ENCODE data around the gene DFFB. TPM values are rescaled to one million over a fixed set of nuclear protein-coding genes. Genes with fewer than 3 reads are reported as not detected.

Gene DFFB
- total and polyA plus RNA-seq, 4 donors: 6.9 to 15.4 (median 7.8) TPM

DNA sequence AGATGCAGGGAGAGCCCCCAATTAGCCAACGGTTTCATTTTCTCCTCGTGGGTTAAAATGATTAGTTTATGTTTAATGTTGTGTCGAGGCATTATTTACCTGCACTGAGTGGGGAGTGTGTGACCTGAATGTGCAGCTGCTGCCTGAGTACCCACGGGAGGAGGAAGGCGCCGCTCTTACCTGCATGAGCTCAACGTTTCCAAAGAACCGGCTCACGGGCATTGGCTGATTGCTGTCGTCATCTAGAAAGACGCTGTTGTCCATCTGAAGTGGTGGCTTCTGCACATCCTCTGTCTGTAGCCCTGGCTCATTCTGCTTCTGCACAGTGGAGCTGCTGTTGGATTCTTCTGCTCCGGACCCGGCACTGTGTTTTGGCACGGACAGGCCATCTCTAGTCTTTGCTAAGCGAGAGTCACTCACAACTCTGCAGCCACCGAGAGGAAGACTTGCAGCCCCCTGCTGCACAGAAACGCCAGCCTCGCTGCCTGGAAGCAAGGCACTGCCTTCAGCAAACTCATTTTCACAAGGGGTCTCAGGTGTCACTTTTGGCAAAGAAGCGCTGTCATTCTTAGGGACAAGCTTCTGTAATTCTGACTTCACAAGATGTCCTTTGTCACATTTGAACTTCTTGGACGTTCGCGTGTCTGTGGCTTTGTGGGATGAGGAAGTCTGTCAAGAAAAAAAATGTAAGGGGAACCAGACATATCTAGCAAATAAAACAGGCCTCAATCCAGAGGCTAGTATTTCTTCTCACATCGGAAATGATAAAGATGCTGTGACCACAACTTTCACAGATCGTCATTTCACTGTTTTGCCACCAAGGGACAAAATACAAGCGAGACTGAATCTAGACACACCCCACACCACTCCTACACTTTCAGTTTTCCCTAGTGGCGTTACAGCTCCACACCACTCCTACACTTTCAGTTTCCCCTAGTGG lies 33.4 kb downstream of the DFFB start:
- no peak overlapping the region for H3K27ac ChIP-seq (ENCODE audit: low read depth, low read length)
- no peaks in the 10 kb centered on the region for H3K9me3 ChIP-seq (ENCODE audit: control insufficient read depth, insufficient read depth, low read length)

DNA sequence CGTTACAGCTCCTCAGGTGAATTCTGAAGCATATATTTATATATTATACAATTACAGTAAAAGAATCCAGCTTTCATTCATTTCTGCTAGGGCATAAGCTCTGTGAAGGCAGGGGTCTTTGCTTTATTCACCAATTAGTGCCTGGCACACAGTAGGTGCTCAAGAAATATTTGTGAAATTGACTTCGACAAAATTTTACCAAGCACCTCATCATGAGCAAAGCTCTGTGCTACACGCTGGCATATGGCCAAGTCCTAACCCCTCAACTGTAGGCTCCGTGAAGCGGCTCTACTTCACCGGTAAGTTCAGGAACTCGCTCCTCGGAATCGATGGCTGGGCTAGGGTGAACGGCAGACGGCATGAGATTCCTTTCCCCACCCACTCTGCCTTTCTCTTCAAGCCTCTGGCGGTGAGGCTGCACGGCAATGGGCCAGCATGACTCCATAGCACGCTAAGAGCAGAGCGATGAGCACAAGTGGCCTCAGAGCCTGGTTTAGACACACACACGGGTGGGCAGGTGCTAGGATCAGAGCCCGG lies 34.1 kb downstream of the DFFB start:
- H3K4me3 ChIP-seq (ENCODE audit: low read depth, low read length): no peak overlapping the region
- no peak for DNase-seq (ENCODE audit: low read depth in 4 of 6, low spot score in 6 of 6)
- H3K9me3 ChIP-seq (ENCODE audit: control insufficient read depth, insufficient read depth, low read length): no peaks in the 10 kb centered on the region
- H3K4me1 ChIP-seq (ENCODE audit: control insufficient read depth, insufficient read depth, low read length): no peaks in the 10 kb centered on the region
- H3K27me3 ChIP-seq (ENCODE audit: control insufficient read depth, insufficient read depth, low read length): no peaks in the 10 kb centered on the region
- H3K36me3 ChIP-seq (ENCODE audit: control insufficient read depth, insufficient read depth, low read length): peaks cover 55% of the 10 kb centered on the region
- WGBS (ENCODE audit: insufficient coverage): 97% methylated on average over 14 of the region's 17 CpGs
- H3K27ac ChIP-seq (ENCODE audit: low read depth, low read length): no peak overlapping the region

More for the DNA sequence above, 33.4 kb downstream of the DFFB start:
- Histone ChIP-seq H3K4me1 (ENCODE audit: control insufficient read depth, insufficient read depth, low read length) (no peaks in the 10 kb centered on the region), H3K4me3 (ENCODE audit: low read depth, low read length) (no peak overlapping the region), H3K27me3 (ENCODE audit: control insufficient read depth, insufficient read depth, low read length) (no peaks in the 10 kb centered on the region), H3K36me3 (ENCODE audit: control insufficient read depth, insufficient read depth, low read length) (peaks cover 63% of the 10 kb centered on the region)
- DNase-seq (ENCODE audit: low read depth in 4 of 6, low spot score in 6 of 6): no peak
- 87% methylated on average over 20 of the region's 26 CpGs for WGBS (ENCODE audit: insufficient coverage)

DNA sequence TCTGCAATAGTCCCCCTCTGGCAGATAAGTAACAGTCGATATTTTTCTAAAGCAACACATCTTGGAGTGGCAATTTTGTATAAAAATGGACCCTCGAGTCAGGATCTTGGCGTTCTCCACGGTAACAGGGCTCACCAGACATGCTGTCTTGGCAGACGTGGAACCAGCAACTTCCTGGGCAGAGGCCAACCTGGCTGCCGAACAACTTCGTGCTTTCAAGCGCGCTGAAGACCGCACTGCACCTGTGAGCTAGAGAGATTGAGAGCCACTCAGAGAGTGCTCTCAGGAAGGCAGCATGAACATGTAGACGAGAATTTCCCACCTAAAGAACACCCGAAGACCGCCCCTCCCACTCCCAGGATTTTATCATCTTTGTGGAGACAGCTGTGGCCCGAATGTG lies 35.5 kb downstream of the DFFB start:
- Histone ChIP-seq H3K9me3 (ENCODE audit: control insufficient read depth, insufficient read depth, low read length) (no peaks in the 10 kb centered on the region), H3K4me3 (ENCODE audit: low read depth, low read length) (no peak overlapping the region), H3K27ac (ENCODE audit: low read depth, low read length) (no peak overlapping the region), H3K36me3 (ENCODE audit: control insufficient read depth, insufficient read depth, low read length) (peaks cover 45% of the 10 kb centered on the region), H3K27me3 (ENCODE audit: control insufficient read depth, insufficient read depth, low read length) (no peaks in the 10 kb centered on the region), H3K4me1 (ENCODE audit: control insufficient read depth, insufficient read depth, low read length) (no peaks in the 10 kb centered on the region)
- DNase-seq (ENCODE audit: low read depth in 4 of 6, low spot score in 6 of 6): peak in 2 of 6 donors; percentile 61 to 82
- 44% methylated on average over 11 of the region's 14 CpGs for WGBS (ENCODE audit: insufficient coverage)

DNA sequence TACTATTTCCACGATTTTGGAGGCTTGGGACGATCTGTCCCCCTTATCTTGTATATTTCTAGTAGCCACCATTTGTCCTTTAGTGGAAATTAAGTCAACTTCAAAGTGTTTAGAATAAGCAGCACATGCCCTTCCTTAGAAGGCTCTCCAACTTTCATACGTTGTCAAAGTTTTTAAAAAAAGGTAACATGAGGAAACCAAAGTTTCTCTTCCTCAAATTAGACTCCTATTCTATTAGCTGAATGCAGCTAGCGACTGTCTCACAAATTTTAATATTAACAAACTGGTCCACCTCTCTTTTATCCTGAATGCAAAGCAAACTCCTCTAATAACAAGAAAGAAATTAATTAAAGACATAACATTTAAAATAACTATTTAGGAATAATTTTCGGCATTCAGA lies 35.9 kb downstream of the DFFB start:
- no peak for DNase-seq (ENCODE audit: low read depth in 4 of 6, low spot score in 6 of 6)
- Histone ChIP-seq H3K4me3 (ENCODE audit: low read depth, low read length) (no peak overlapping the region), H3K4me1 (ENCODE audit: control insufficient read depth, insufficient read depth, low read length) (no peaks in the 10 kb centered on the region), H3K27ac (ENCODE audit: low read depth, low read length) (no peak overlapping the region), H3K9me3 (ENCODE audit: control insufficient read depth, insufficient read depth, low read length) (no peaks in the 10 kb centered on the region), H3K27me3 (ENCODE audit: control insufficient read depth, insufficient read depth, low read length) (no peaks in the 10 kb centered on the region), H3K36me3 (ENCODE audit: control insufficient read depth, insufficient read depth, low read length) (peaks cover 43% of the 10 kb centered on the region)
- WGBS (ENCODE audit: insufficient coverage): 80% methylated on average over 2 of the region's 5 CpGs

DNA sequence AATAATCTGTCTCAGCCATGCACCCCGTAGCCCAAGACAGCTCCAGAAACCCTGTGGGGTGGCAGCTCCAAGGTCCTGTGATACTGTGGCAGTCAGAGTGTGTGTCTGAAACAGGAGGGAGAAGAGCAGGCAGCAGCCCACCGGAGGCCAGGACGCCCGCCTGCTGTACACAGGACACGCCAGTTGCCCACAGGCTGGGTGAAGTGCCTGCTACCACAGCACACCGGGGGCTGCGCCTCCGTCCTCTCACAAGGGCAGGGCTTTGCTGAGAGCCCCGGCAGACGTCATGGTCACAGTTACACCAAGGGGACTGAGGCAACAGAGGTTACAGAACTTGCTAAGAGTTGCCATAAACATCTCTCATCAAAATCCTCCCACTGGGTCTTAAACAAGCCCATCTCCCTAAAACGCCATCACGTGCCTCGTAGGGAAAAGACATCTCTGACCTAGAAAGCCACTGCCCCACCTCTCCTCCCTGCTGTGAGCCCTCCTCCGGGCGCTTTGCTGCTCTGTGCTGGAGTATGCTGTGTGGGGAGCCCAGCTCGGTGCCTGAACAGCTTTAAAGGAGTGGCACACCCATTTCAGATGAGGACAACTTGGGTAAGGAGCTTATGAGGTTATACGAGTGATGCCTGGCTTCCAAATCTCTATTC lies 37.5 kb downstream of the DFFB start:
- Histone ChIP-seq H3K27me3 (ENCODE audit: control insufficient read depth, insufficient read depth, low read length) (no peaks in the 10 kb centered on the region), H3K4me3 (ENCODE audit: low read depth, low read length) (no peak overlapping the region), H3K27ac (ENCODE audit: low read depth, low read length) (no peak overlapping the region), H3K4me1 (ENCODE audit: control insufficient read depth, insufficient read depth, low read length) (peaks cover 7% of the 10 kb centered on the region), H3K9me3 (ENCODE audit: control insufficient read depth, insufficient read depth, low read length) (no peaks in the 10 kb centered on the region), H3K36me3 (ENCODE audit: control insufficient read depth, insufficient read depth, low read length) (peaks cover 32% of the 10 kb centered on the region)
- 91% methylated on average over 13 of the region's 17 CpGs for WGBS (ENCODE audit: insufficient coverage)
- no peak for DNase-seq (ENCODE audit: low read depth in 4 of 6, low spot score in 6 of 6)

DNA sequence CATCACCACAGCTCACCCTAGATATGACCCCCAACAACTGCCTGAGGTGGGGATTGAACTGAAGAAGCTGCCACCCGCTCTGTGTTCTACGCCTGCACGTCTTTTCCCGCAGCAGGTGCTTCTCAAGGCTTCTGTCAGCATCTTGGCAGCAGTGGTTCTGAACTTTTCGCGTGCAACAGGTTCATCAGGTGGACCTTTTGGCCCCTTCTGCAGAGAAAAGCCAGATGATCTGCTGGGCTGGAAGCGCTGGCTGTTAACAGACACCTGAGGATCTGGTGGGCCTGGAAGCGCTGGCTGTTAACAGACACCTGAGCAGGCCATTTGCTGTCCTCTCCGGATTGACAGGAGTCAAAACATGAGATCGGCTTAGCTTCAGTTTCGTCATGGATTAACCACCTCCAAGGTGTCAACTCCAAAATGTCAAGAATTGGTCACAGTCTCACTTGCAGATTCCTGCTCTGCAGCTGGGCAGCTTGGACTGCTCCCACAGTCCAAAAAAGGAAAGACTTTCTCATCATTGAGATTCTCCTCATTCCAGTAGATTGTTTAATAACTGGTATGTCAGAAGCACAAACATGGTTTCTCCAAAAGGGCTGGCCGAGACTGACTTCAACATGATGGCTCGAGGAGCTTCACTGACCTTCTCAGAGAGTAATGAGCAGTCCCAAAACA lies 38.1 kb downstream of the DFFB start:
- DNase-seq (ENCODE audit: low read depth in 4 of 6, low spot score in 6 of 6): no peak
- 98% methylated on average over 13 of the region's 13 CpGs for WGBS (ENCODE audit: insufficient coverage)
- H3K36me3 ChIP-seq (ENCODE audit: control insufficient read depth, insufficient read depth, low read length): peaks cover 25% of the 10 kb centered on the region
- H3K27me3 ChIP-seq (ENCODE audit: control insufficient read depth, insufficient read depth, low read length): no peaks in the 10 kb centered on the region
- no peak overlapping the region for H3K27ac ChIP-seq (ENCODE audit: low read depth, low read length)
- H3K4me1 ChIP-seq (ENCODE audit: control insufficient read depth, insufficient read depth, low read length): peaks cover 7% of the 10 kb centered on the region
- no peaks in the 10 kb centered on the region for H3K9me3 ChIP-seq (ENCODE audit: control insufficient read depth, insufficient read depth, low read length)
- no peak overlapping the region for H3K4me3 ChIP-seq (ENCODE audit: low read depth, low read length)

DNA sequence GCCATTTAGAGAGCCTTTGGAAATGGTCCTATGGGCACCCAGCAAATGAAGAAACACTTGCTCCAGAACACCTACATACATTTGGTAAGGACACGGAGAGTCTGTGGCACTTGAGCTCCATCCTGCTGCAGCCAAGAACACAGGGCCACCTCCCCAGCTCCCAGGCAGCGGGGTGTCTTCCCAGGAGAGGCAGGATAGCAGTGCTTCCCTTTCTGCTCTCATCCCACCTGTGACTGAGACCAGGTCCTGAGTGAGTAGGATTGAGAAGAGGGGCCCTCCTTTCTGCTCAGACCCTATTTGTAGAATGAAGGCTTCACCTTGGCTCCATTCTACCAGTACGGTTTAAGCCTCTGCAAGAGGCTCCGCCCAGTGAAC lies 38.7 kb downstream of the DFFB start:
- no peak overlapping the region for H3K27ac ChIP-seq (ENCODE audit: low read depth, low read length)
- no peaks in the 10 kb centered on the region for H3K9me3 ChIP-seq (ENCODE audit: control insufficient read depth, insufficient read depth, low read length)
- peaks cover 8% of the 10 kb centered on the region for H3K4me1 ChIP-seq (ENCODE audit: control insufficient read depth, insufficient read depth, low read length)
- no peak for DNase-seq (ENCODE audit: low read depth in 4 of 6, low spot score in 6 of 6)
- 100% methylated on average over 2 of the region's 4 CpGs for WGBS (ENCODE audit: insufficient coverage)
- H3K27me3 ChIP-seq (ENCODE audit: control insufficient read depth, insufficient read depth, low read length): no peaks in the 10 kb centered on the region
- H3K36me3 ChIP-seq (ENCODE audit: control insufficient read depth, insufficient read depth, low read length): peaks cover 21% of the 10 kb centered on the region
- no peak overlapping the region for H3K4me3 ChIP-seq (ENCODE audit: low read depth, low read length)

DNA sequence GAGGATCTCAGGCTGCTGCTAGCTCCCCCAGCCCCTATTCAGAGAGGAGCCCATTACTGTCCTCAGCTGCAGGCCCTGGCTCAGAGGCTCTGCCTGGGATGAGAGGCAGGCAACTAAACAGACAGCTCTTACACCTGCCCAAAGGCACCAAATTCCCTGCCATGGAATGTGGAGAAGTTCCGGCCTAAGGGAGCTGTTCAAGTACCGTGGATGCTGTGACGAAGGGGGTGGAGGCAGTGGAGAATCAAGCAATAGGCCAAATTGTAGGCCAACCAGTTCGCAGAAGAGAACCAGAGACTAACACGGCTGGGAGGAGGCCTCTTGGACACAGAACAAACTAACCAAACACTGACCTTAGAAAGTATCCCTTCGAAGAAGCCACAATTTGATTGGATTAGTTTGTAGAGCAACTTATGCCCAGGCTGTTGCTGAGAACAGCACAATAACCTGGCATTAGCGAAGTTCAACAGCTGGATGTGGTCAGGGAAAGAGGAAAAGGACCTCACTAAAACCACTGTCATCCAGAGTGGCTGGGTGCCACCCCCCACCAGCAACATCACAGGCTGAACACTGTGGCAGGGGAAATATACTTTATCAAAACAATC lies 39.2 kb downstream of the DFFB start:
- no CpG with 5 or more reads among the region's 7 CpGs for WGBS (ENCODE audit: insufficient coverage)
- DNase-seq (ENCODE audit: low read depth in 4 of 6, low spot score in 6 of 6): no peak
- Histone ChIP-seq H3K9me3 (ENCODE audit: control insufficient read depth, insufficient read depth, low read length) (no peaks in the 10 kb centered on the region), H3K36me3 (ENCODE audit: control insufficient read depth, insufficient read depth, low read length) (peaks cover 19% of the 10 kb centered on the region), H3K4me3 (ENCODE audit: low read depth, low read length) (no peak overlapping the region), H3K27ac (ENCODE audit: low read depth, low read length) (no peak overlapping the region), H3K4me1 (ENCODE audit: control insufficient read depth, insufficient read depth, low read length) (peaks cover 14% of the 10 kb centered on the region), H3K27me3 (ENCODE audit: control insufficient read depth, insufficient read depth, low read length) (no peaks in the 10 kb centered on the region)

DNA sequence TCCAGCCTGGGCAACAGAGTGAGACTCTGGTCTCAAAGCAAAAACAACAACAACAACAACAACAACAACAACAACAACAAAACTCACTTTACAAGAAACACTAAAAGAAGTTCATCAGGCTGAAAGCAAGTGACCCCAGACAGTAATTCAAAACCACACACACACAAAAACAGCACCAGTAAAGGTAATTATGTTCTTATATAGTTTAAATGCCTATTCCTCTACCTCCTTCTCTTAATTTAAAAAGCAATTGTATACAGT lies 41.1 kb downstream of the DFFB start:
- peaks cover 22% of the 10 kb centered on the region for H3K4me1 ChIP-seq (ENCODE audit: control insufficient read depth, insufficient read depth, low read length)
- H3K4me3 ChIP-seq (ENCODE audit: low read depth, low read length): no peak overlapping the region
- no peaks in the 10 kb centered on the region for H3K9me3 ChIP-seq (ENCODE audit: control insufficient read depth, insufficient read depth, low read length)
- no peak overlapping the region for H3K27ac ChIP-seq (ENCODE audit: low read depth, low read length)
- no peaks in the 10 kb centered on the region for H3K27me3 ChIP-seq (ENCODE audit: control insufficient read depth, insufficient read depth, low read length)
- H3K36me3 ChIP-seq (ENCODE audit: control insufficient read depth, insufficient read depth, low read length): peaks cover 13% of the 10 kb centered on the region
- no peak for DNase-seq (ENCODE audit: low read depth in 4 of 6, low spot score in 6 of 6)

Measured in spinal cord (tissue), 10 donors.